ENCODE data around the gene MERTK. TPM values are rescaled to one million over a fixed set of nuclear protein-coding genes. Genes with fewer than 3 reads are reported as not detected.

The MERTK gene
- total RNA-seq, 1 experiment from 2014 or later, result 2.5 TPM

DNA sequence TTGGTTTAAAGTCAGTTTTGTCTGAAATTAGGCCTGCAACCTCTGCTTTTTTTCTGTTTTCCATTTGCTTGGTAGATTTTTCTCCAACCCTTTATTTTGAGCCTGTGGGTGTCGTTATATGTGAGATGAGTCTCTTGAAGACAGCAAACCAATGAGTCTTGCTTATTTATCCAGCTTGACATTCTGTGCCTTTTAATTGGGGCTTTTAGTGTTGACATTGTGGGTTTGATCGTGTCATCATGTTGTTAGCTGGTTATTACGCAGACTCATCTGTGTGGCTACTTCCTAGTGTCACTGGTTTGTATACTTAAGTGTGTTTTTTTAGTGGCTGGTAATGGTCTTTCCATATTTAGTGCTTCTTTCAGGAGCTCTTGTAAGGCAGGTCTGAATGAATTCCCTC lies 175.5 kb downstream of the MERTK start:
- H3K9me3 ChIP-seq (ENCODE audit: low read length), result no peaks in the 10 kb centered on the region
- ChIA-PET CTCF (no interaction called here), POLR2A (ENCODE audit: unreplicated experiment) (no interaction called here)
- peak overlapping the region; percentile 84 for H3K27ac ChIP-seq (ENCODE audit: low read length)
- no peak for ATAC-seq
- no peaks in the 10 kb centered on the region for H3K9me2 ChIP-seq (replicated peaks; ENCODE audit: low read length)
- peak; percentile 51 for DNase-seq
- H3K9ac ChIP-seq (ENCODE audit: low read length), result no peak overlapping the region
- peaks cover 31% of the 10 kb centered on the region for H3K4me1 ChIP-seq (ENCODE audit: insufficient read depth, low read length)
- no peaks in the 10 kb centered on the region for H4K20me1 ChIP-seq (ENCODE audit: low read length)
- TF ChIP-seq EZH2 (IDR thresholded peaks at IDR 0.05; ENCODE audit: low read length, unreplicated experiment) (no peak), EZH2phosphoT487 (IDR thresholded peaks at IDR 0.05; ENCODE audit: borderline replicate concordance, low read length) (no peak)
- peaks cover 29% of the 10 kb centered on the region for H3K79me2 ChIP-seq (ENCODE audit: low read length)
- no peaks in the 10 kb centered on the region for H3F3A ChIP-seq (ENCODE audit: low read length, unreplicated experiment)
- H3K4me3 ChIP-seq (ENCODE audit: low read length), result no peak overlapping the region
- H3K4me2 ChIP-seq (ENCODE audit: low read length), result peak overlapping the region; percentile 72; the same call in 1 of the 2 replicates
- BruUV-seq (replicated peaks), result no TSS peak
- no peaks in the 10 kb centered on the region for H3K27me3 ChIP-seq (ENCODE audit: low read length)
- H2AFZ ChIP-seq (ENCODE audit: low read length), result no peak overlapping the region
- peaks cover 41% of the 10 kb centered on the region for H3K36me3 ChIP-seq (ENCODE audit: low read depth, low read length)
- intact Hi-C loops (cut with micrococcal nuclease), result no loop called here

DNA sequence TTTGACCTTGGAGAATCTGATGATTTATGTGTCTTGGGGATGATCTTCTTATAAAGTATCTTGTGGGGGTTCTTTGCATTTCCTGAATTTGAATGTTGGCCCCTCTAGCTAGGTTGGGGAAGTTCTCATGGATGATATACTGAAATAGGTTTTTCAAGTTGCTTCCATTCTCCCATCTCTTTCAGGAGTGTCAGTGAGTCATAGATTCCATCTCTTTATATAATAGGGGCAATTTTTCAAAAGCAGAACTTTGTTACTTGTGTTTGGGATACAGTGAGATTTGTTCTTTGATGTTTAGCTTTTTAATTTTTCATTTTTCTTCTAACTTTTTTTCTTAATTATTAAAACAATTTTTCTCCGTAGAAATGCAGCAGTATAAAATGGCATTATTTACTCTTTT lies 176.1 kb downstream of the MERTK start:
- peaks cover 29% of the 10 kb centered on the region for H3K79me2 ChIP-seq (ENCODE audit: low read length)
- H3K9ac ChIP-seq (ENCODE audit: low read length), result peak overlapping the region; percentile 42
- CTCF ChIA-PET, result interaction anchor here (1.1 kb wide), 1 partner anchor 187 kb away, joined by 4 read pairs; no protein-coding TSS in a partner anchor
- peaks cover 31% of the 10 kb centered on the region for H3K4me1 ChIP-seq (ENCODE audit: insufficient read depth, low read length)
- TF ChIP-seq CTCF (conservative IDR thresholded peaks at IDR 0.05; ENCODE audit: low read depth, low read length) (no peak), EZH2 (IDR thresholded peaks at IDR 0.05; ENCODE audit: low read length, unreplicated experiment) (no peak), EZH2phosphoT487 (IDR thresholded peaks at IDR 0.05; ENCODE audit: borderline replicate concordance, low read length) (no peak)
- intact Hi-C loops (cut with micrococcal nuclease), result no loop called here
- peak; percentile 33 for DNase-seq
- H3K4me3 ChIP-seq (ENCODE audit: low read length), result peak overlapping the region; percentile 42; the same call in 1 of the 2 replicates
- no peaks in the 10 kb centered on the region for H4K20me1 ChIP-seq (ENCODE audit: low read length)
- BruUV-seq (replicated peaks), result no TSS peak
- H3K27me3 ChIP-seq (ENCODE audit: low read length), result no peaks in the 10 kb centered on the region
- ATAC-seq, result no peak
- peak overlapping the region; percentile 72 for H3K4me2 ChIP-seq (ENCODE audit: low read length)
- POLR2A ChIA-PET (ENCODE audit: unreplicated experiment), result no interaction called here
- H3K36me3 ChIP-seq (ENCODE audit: low read depth, low read length), result peaks cover 39% of the 10 kb centered on the region
- H3K9me2 ChIP-seq (replicated peaks; ENCODE audit: low read length), result no peaks in the 10 kb centered on the region
- H3K27ac ChIP-seq (ENCODE audit: low read length), result peak overlapping the region; percentile 84
- no peaks in the 10 kb centered on the region for H3K9me3 ChIP-seq (ENCODE audit: low read length)
- H2AFZ ChIP-seq (ENCODE audit: low read length), result no peak overlapping the region
- no peaks in the 10 kb centered on the region for H3F3A ChIP-seq (ENCODE audit: low read length, unreplicated experiment)

- peak overlapping the region; percentile 42 for H3K9ac ChIP-seq (ENCODE audit: low read length)
- H3K36me3 ChIP-seq (ENCODE audit: low read depth, low read length), result peaks cover 34% of the 10 kb centered on the region
- peak overlapping the region; percentile 72 for H3K4me2 ChIP-seq (ENCODE audit: low read length)
- no peak for TF ChIP-seq EZH2phosphoT487 (IDR thresholded peaks at IDR 0.05; ENCODE audit: borderline replicate concordance, low read length)
- no peak for TF ChIP-seq CTCF (conservative IDR thresholded peaks at IDR 0.05; ENCODE audit: low read depth, low read length)
- TF ChIP-seq EZH2 (IDR thresholded peaks at IDR 0.05; ENCODE audit: low read length, unreplicated experiment), result no peak
- H3K9me3 ChIP-seq (ENCODE audit: low read length), result no peaks in the 10 kb centered on the region
- H3K27me3 ChIP-seq (ENCODE audit: low read length), result no peaks in the 10 kb centered on the region
- H3K4me1 ChIP-seq (ENCODE audit: insufficient read depth, low read length), result peaks cover 31% of the 10 kb centered on the region
- peak overlapping the region; percentile 42 for H3K4me3 ChIP-seq (ENCODE audit: low read length)
- H3K79me2 ChIP-seq (ENCODE audit: low read length), result peaks cover 29% of the 10 kb centered on the region
- POLR2A ChIA-PET (ENCODE audit: unreplicated experiment), result interaction anchor here (0.6 to 0.7 kb wide), 3 partner anchors 24 to 46 kb away, joined by 4 to 8 read pairs (median 5); no protein-coding TSS in a partner anchor
- CTCF ChIA-PET, result interaction anchor here (1.0 to 1.1 kb wide), 2 partner anchors 21 to 188 kb away, joined by 3 to 4 read pairs; no protein-coding TSS in a partner anchor
- no peaks in the 10 kb centered on the region for H3K9me2 ChIP-seq (replicated peaks; ENCODE audit: low read length)
- H2AFZ ChIP-seq (ENCODE audit: low read length), result peak overlapping the region; percentile 18; the same call in 1 of the 2 replicates
- DNase-seq, result peak; percentile 79
- peak overlapping the region; percentile 84 for H3K27ac ChIP-seq (ENCODE audit: low read length)
- H3F3A ChIP-seq (ENCODE audit: low read length, unreplicated experiment), result no peaks in the 10 kb centered on the region
- H4K20me1 ChIP-seq (ENCODE audit: low read length), result no peaks in the 10 kb centered on the region
- peak; percentile 91 for ATAC-seq
- intact Hi-C loops (cut with micrococcal nuclease), result no loop called here
- BruUV-seq (replicated peaks), result no TSS peak
These were observed 177.3 kb downstream of the MERTK start for GRCh38 chr2:112075490-112076260.
